ENCODE measurements around the gene TREX2. TPM values are rescaled to one million over a fixed set of nuclear protein-coding genes. Genes with fewer than 3 reads are reported as not detected.

Gene TREX2
- polyA plus RNA-seq, 1 donor from 2014 or later = not detected

GRCh38 chrX:153412746-153413720 lies 32.8 kb downstream of the TREX2 start:
- Histone ChIP-seq H3K27ac (ENCODE audit: low read length) (no peak overlapping the region), H3K4me2 (ENCODE audit: low read length) (no peak overlapping the region), H3K79me2 (replicated peaks; ENCODE audit: insufficient read depth, low read length) (no peaks in the 10 kb centered on the region), H3K9me2 (ENCODE audit: insufficient read depth, low read length) (no peaks in the 10 kb centered on the region), H4K20me1 (ENCODE audit: insufficient read depth) (no peaks in the 10 kb centered on the region), H3K4me3 (ENCODE audit: low read length) (no peak overlapping the region), H3K36me3 (ENCODE audit: insufficient read depth, low read length) (no peaks in the 10 kb centered on the region), H3K9ac (ENCODE audit: low read length) (no peak overlapping the region), H3K27me3 (ENCODE audit: insufficient read depth, low read depth, low read length) (no peaks in the 10 kb centered on the region), H2AFZ (ENCODE audit: low read depth, low read length) (no peak overlapping the region), H3K9me3 (ENCODE audit: low read length) (no peaks in the 10 kb centered on the region), H3F3A (ENCODE audit: insufficient read depth, low read length, poor library complexity, severe bottlenecking) (no peaks in the 10 kb centered on the region)
- TF ChIP-seq EP300 (conservative IDR thresholded peaks at IDR 0.05; ENCODE audit: poor library complexity, severe bottlenecking) (no peak), RAD21 (conservative IDR thresholded peaks at IDR 0.05) (peak; percentile 51), POLR2AphosphoS5 (IDR thresholded peaks at IDR 0.05) (no peak), CTCF (IDR thresholded peaks at IDR 0.05; ENCODE audit: poor library complexity, severe bottlenecking) (peak; percentile 34), SMC3 (conservative IDR thresholded peaks at IDR 0.05; ENCODE audit: poor library complexity) (peak; percentile 58)

GRCh38 chrX:153411988-153412574 lies 33.8 kb downstream of the TREX2 start:
- Histone ChIP-seq H3K36me3 (ENCODE audit: insufficient read depth, low read length) (no peaks in the 10 kb centered on the region), H3K27ac (ENCODE audit: low read length) (no peak overlapping the region), H3K9ac (ENCODE audit: low read length) (no peak overlapping the region), H3K9me2 (ENCODE audit: insufficient read depth, low read length) (no peaks in the 10 kb centered on the region), H3K4me3 (ENCODE audit: low read length) (no peak overlapping the region), H4K20me1 (ENCODE audit: insufficient read depth) (no peaks in the 10 kb centered on the region), H3F3A (ENCODE audit: insufficient read depth, low read length, poor library complexity, severe bottlenecking) (no peaks in the 10 kb centered on the region), H3K27me3 (ENCODE audit: insufficient read depth, low read depth, low read length) (no peaks in the 10 kb centered on the region), H3K4me2 (ENCODE audit: low read length) (no peak overlapping the region), H2AFZ (ENCODE audit: low read depth, low read length) (no peak overlapping the region), H3K9me3 (ENCODE audit: low read length) (no peaks in the 10 kb centered on the region), H3K79me2 (replicated peaks; ENCODE audit: insufficient read depth, low read length) (no peaks in the 10 kb centered on the region)
- TF ChIP-seq CTCF (IDR thresholded peaks at IDR 0.05; ENCODE audit: poor library complexity, severe bottlenecking) (no peak), POLR2AphosphoS5 (IDR thresholded peaks at IDR 0.05) (no peak), EZH2 (IDR thresholded peaks at IDR 0.05; ENCODE audit: borderline replicate concordance, insufficient read depth, low read length, poor library complexity, severe bottlenecking) (no peak), EP300 (conservative IDR thresholded peaks at IDR 0.05; ENCODE audit: poor library complexity, severe bottlenecking) (no peak)
